HG02981 (cell line): ENCODE results near the gene KBTBD4.

Experiments
- ATAC-seq: cut with Tn5 transposase; IDR thresholded peaks from one replicate; pipeline ENCODE4 v1.9.1; 2021; ENCODE audit warnings: mild to moderate bottlenecking, moderate library complexity; ENCODE audit not compliant: unreplicated experiment

KBTBD4 gene

GRCh38 chr11:47591764-47592163, 13.0 kb upstream of the KBTBD4 start:
- no peak for ATAC-seq

DNA sequence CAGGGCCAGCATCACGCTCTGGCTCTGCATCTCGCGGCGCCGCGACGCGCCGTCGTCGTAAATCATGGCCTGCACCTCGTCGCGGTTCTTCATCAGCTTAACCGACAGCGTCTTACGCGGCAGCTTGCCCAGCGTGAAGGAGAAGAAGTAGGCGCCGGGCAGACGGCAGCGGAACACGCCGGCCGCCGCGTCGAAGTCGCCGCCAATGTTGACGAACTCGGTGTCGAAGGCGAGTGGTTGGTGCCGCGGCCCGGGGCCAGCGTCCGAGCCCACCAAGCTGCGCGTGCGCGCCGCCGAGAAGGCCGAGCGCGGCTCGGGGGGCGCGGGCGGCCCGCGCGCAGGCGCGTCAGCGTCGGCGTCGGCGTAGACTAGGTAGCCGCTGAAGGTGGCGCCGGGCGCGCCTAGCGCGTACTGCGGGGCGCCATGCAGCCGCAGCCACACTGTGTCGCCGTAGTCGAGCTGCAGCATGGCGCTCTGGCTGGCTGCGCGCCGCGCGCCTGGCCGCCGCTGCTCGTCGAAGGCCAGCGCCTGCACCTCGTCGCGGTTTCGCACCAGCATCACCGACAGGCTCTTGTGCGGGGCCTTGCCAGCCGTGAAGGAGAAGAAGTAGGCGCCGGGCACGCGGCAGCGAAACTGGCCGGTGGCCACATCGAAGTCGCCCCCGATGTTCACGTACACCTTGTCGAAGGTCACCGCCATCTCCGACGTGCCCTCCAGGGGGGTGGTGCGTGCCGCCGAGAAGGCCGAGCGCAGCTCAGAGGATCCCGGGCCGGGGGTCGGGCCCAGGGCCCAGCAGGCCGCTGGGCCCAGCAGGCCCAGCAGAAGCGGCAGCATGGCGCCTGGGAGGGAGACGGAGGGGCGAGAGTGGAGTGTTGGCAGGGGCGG, 11.4 kb upstream of the KBTBD4 start:
- no peak for ATAC-seq

- ATAC-seq: no peak
These were observed 10.8 kb upstream of the KBTBD4 start for GRCh38 chr11:47589584-47589976.

- ATAC-seq: no peak
These were observed 10.3 kb upstream of the KBTBD4 start for GRCh38 chr11:47589118-47589517.

DNA sequence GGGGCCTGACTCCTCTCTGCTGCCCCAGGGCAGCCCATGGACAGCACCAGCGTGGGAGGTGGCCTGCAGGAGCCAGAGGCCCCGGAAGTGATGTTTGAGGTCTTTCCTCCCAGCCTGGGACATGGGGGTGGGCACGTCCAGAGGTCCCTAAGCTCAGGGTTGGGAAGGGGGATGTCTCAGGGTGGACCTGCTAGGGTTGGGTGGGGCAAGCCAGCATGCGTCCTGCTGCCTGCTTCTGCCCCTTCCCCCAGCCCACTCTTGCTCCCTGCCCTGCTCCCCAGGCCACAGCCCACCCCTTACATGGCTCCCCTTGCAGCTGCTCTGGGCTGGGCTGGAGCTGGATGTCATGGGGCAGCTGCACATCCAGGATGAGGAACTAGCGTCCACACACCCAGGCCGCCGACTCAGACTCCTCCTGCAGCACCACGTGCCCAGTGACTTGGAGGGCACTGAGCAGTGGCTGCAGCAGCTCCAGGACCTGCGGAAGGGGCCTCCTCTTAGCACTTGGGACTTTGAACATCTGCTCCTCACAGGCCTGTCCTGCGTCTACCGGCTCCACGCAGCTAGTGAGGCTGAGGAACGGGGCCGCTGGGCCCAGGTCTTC, 9.1 kb upstream of the KBTBD4 start:
- no peak for ATAC-seq

GRCh38 chr11:47587039-47587716, 8.4 kb upstream of the KBTBD4 start:
- no peak for ATAC-seq

- ATAC-seq: no peak
These were observed 7.5 kb upstream of the KBTBD4 start, which contains the start of gene FAM180B for GRCh38 chr11:47586098-47586855. Gene FAM180B, plus strand, starts transcription at chr11:47586678. Its CDS starts 91 bp downstream, at chr11:47586769.

DNA sequence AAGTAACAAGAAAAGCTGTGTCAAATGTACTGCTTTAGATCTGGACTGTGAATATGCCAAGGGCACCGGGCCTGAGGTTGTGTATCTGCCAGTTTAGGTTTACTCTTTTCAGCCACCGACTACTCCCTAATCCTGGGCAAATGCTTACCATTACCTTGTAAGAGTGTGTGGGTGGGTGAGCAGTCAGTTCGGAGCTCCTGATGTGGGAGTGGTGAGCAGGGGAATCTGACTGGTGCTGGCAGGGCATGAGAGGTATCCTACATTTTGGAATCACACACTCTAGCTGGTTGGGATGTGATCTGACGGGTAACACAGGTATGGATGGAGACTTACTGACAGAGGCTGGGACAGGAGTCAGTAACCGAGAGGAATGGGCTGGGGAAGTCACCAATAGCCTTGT, 5.1 kb upstream of the KBTBD4 start:
- ATAC-seq: no peak

- no peak for ATAC-seq
These were observed 1.2 kb downstream of the KBTBD4 start for GRCh38 chr11:47577460-47578041.

DNA sequence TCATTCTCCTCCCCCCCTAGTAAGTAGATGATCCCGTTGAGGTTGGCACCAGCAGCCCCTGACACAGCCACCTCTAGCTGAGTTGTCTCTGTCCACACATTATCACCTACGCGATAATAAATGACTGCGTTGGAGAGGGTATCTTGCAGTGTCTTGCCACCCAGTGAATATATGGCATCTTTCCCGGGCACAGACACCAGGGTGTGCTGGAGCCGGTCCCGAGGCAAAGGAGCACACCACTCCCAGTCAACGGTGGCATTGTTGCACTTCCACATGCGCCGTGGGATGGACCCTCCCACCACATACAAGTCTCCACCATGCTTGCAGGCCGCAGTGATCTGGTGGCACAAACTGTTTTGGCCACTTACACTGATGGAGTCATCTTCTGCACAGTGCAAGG, 5.4 kb downstream of the KBTBD4 start:
- no peak for ATAC-seq

GRCh38 chr11:47572715-47573255, 6.0 kb downstream of the KBTBD4 start:
- no peak for ATAC-seq

GRCh38 chr11:47571895-47572294, 6.9 kb downstream of the KBTBD4 start:
- no peak for ATAC-seq

- ATAC-seq: no peak
These were observed 7.4 kb downstream of the KBTBD4 start for GRCh38 chr11:47571357-47571729.

DNA sequence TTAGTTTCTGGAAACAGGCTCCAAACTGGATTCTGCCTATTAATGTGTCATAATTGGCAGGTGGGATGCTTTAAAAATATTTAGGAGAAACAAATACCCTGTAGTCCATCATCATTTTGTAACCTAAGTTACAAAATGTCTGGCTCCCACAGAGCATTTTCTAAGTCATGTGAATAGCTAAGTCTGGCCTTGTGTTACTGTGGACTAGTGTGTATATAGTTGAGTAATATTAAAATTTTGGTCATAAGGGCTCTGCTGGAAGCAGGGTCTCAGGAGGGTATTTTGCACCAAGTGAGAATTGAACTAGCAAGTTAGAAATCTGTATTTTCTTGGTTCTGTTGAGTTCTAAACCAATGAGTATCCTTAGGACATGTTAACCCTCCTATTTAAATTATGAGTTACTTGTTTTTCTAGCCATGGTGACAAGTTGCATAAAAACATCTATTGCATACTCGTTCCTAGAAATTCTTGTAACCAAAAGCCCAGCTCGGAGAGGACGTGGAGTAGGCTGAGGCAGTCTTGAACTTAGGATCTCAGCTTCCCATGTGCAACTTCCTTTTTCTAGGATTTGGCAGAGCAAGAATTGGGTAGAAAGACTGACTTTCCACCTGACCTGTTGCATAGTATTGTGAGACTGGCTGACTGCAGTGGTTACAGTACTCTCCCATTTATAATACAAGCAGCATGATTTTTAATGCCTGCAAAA, 8.0 kb downstream of the KBTBD4 start:
- no peak for ATAC-seq

- no peak for ATAC-seq
These were observed 9.1 kb downstream of the KBTBD4 start for GRCh38 chr11:47569646-47570045.

GRCh38 chr11:47566149-47566698, 12.5 kb downstream of the KBTBD4 start:
- ATAC-seq: no peak

DNA sequence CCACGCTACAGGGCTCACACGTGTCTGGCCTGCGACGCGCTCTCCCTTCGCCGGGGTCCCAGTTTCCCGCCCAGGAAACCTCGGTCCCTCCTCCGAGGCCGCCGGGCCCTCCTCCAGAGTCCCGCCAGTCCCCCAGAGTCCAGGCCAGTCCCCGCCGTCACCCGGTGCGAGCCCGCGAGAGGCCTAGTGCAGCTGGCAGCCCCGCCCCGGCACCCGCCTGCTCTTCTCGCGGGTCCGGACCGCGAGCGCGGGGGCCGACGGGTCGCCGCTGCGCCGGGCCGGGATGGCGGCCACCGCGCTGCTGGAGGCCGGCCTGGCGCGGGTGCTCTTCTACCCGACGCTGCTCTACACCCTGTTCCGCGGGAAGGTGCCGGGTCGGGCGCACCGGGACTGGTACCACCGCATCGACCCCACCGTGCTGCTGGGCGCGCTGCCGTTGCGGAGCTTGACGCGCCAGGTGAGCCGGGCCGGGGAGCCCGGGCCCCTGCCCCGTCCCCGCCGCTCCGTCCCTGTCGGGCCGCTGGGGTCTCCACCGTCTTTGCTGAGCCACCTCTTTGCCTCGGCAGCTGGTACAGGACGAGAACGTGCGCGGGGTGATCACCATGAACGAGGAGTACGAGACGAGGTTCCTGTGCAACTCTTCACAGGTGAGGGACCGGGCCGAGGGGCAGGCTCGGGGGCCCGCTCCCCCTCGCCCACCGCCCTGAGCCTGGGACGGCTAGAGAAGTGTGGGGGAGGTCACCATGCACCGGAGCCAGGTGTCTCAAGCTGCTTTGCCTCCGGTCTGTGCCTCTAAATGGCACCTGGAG, 13.2 kb downstream of the KBTBD4 start, which contains the start of gene PTPMT1:
Gene PTPMT1 (plus strand): TSS at position 260 of the 809 bp plus-strand sequence. CDS start 24 bp downstream, at position 284.
- peak; percentile 82 for ATAC-seq

- no peak for ATAC-seq
These were observed 13.8 kb downstream of the KBTBD4 start for GRCh38 chr11:47564933-47565339.
